ENCODE data around the gene F13A1.

DNA sequence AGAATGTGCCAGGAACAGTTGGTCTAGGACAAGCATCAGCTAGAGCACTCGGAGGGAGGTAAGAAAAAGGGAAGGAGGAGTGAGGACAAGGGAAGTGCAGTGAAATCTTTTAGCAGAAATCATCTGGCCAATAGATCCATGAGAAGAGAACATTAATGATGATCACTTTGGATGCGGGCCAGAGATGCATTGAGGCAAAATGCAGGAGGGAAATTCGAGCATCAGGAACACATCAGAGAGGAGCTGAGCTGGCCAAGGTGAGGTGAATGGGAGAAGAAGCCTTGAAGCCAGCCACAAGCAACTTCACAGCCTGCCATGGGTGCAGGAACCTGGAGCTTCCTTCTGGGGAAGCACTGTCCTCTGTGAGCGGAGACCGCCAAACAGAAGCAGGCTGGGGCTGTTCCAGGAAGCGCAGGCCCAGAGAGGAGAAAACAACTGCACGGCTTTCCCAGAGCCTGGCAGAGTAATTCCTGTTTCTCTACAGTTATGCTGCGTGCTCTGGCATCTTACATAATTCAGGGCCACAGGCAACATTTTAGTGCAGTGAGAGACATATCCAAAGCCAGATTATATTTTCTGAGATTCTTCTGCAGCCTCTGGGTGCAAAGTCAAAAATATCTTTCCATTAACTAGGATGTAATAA lies 143.8 kb downstream of the F13A1 start:
- TF ChIP-seq SMC3 (IDR thresholded peaks at IDR 0.05; ENCODE audit: low read depth, low read length): no peak
- TF ChIP-seq RAD21 (IDR thresholded peaks at IDR 0.05; ENCODE audit: low read length): no peak
- TF ChIP-seq, protein P1, sequence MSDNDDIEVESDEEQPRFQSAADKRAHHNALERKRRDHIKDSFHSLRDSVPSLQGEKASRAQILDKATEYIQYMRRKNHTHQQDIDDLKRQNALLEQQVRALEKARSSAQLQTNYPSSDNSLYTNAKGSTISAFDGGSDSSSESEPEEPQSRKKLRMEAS (IDR thresholded peaks at IDR 0.05; ENCODE audit: low read depth): no peak
- no peak for TF ChIP-seq CTCF (IDR thresholded peaks at IDR 0.05)

Data from SK-N-SH (cell line).